ENCODE measurements around the gene TOR2A.

Gene TOR2A

GRCh38 chr9:127717766-127718165, 17.3 kb downstream of the TOR2A start:
- no peak for DNase-seq

- no peak for DNase-seq
Measured at GRCh38 chr9:127716412-127716811, 18.7 kb downstream of the TOR2A start.

- peak; percentile 98 for DNase-seq
Measured at GRCh38 chr9:127715470-127716337, 19.4 kb downstream of the TOR2A start, which contains the start of the genes PTRH1 and TTC16. Gene PTRH1 (minus strand): TSS chr9:127715663. CDS start chr9:127715639, 24 bp downstream. Gene TTC16 (plus strand): TSS chr9:127716079. CDS start chr9:127716146, 67 bp downstream.

GRCh38 chr9:127714951-127715469, 20.1 kb downstream of the TOR2A start:
- peak; percentile 37 for DNase-seq

- no peak for DNase-seq
Measured at GRCh38 chr9:127714020-127714750, 20.9 kb downstream of the TOR2A start.

GRCh38 chr9:127712867-127713266, 22.2 kb downstream of the TOR2A start:
- no peak for DNase-seq

GRCh38 chr9:127712371-127712770, 22.7 kb downstream of the TOR2A start:
- DNase-seq = no peak

- peak; percentile 46 for DNase-seq
Measured at GRCh38 chr9:127711831-127712274, 23.2 kb downstream of the TOR2A start.

- DNase-seq = no peak
Measured at GRCh38 chr9:127711226-127711701, 23.8 kb downstream of the TOR2A start.

- DNase-seq = no peak
Measured at GRCh38 chr9:127710204-127710783, 24.8 kb downstream of the TOR2A start.

- DNase-seq = no peak
Measured at GRCh38 chr9:127708952-127709587, 26.0 kb downstream of the TOR2A start.

- no peak for DNase-seq
Measured at GRCh38 chr9:127707766-127708165, 27.3 kb downstream of the TOR2A start.

- no peak for DNase-seq
Measured at GRCh38 chr9:127706836-127707241, 28.3 kb downstream of the TOR2A start, which contains the start of gene CFAP157. Gene CFAP157 (plus strand): TSS chr9:127706988. CDS start chr9:127707032, 44 bp downstream.

GRCh38 chr9:127705577-127706379, 29.3 kb downstream of the TOR2A start:
- DNase-seq = no peak

GRCh38 chr9:127703289-127703946, 31.7 kb downstream of the TOR2A start:
- no peak for DNase-seq

- DNase-seq = no peak
Measured at GRCh38 chr9:127700594-127701255, 34.4 kb downstream of the TOR2A start.

GRCh38 chr9:127700140-127700539, 35.0 kb downstream of the TOR2A start:
- no peak for DNase-seq

GRCh38 chr9:127698985-127699670, 36.0 kb downstream of the TOR2A start:
- DNase-seq = peak; percentile 98

GRCh38 chr9:127698386-127698785, 36.7 kb downstream of the TOR2A start:
- DNase-seq = no peak

GRCh38 chr9:127697575-127697974, 37.5 kb downstream of the TOR2A start:
- DNase-seq = no peak

Measured in femur (tissue), 1 donor.